Hepatic stellate cell (primary cell): ENCODE measurements around the gene LRRC36.

ENCODE experiments used
- DNase-seq: peaks from one replicate; pipeline ENCODE4 v3.0.0; 2011; ENCODE audit warnings: low spot score

The LRRC36 gene

DNA sequence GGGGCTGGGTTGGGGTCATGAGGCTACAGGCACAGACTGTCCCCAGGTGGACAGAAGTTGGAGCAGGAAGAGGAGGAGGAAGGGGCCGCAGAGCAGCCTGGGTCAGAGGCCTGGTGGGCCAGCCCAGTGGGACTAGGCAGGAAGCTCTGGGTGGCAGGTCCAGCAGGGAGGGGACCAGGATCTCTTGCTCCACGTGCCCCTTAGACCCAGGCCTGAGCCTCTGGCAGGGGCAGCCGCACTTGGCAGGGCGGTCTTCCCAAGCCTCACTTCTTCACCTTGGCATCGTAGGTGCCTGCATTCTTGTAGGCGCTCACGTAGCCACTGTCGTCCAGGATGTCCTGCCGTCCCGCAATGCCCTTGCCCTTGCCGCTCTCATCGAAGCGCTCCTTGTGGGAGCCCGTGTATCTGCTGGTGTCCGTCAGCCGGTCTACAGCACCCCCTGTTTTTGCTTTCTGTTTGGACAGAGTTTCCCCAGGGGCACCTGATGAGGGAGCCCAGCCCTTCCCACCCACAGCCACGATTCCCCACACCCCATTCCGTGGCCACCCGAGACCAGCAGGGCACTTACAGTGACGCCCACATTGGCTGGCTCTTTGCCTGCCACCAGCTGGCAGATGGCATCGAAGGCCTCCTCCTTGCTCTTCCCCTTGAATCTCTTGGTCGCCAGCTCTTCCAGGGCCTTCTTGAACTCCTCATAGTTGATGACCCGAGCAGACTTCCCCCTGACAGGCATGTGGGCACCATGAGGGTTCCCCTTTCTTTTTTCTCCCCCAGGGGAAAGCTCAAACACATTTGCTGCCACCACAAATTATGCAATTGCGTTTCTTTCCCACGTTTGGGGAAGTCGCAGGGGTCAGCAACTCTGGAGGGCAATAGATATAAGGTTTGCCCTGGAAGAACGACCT is 63.5 kb downstream of the LRRC36 start:
- no peak for DNase-seq

DNA sequence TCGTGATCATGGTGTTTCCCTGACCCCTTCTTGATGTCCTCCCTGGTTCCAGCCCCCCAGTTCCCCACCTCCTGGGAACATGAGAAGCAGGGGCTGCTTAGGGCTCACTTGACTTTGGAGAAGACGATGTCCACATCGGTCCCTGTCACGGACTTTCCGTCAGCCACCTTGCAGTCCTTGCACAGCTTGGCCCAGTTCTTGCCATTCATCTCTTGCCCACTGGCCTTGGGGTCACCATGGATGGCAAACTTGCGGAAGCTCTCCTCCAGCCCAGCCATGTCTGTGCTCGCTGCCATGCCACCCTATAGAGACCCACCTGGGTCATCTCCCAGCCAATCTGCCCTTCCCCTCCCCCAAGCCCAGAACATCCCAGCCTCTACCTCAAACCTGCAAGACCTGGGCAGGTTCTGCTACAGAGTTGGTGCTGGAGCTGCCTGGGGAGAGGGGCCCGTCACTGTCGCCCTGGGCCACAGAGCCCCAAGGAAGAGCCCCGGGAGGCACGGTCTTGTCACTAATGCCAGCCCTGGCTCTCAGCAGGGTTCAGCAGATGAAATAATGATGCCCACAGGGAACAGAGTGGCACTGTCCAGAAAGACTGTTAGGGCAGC is 64.3 kb downstream of the LRRC36 start:
- DNase-seq = no peak

DNA sequence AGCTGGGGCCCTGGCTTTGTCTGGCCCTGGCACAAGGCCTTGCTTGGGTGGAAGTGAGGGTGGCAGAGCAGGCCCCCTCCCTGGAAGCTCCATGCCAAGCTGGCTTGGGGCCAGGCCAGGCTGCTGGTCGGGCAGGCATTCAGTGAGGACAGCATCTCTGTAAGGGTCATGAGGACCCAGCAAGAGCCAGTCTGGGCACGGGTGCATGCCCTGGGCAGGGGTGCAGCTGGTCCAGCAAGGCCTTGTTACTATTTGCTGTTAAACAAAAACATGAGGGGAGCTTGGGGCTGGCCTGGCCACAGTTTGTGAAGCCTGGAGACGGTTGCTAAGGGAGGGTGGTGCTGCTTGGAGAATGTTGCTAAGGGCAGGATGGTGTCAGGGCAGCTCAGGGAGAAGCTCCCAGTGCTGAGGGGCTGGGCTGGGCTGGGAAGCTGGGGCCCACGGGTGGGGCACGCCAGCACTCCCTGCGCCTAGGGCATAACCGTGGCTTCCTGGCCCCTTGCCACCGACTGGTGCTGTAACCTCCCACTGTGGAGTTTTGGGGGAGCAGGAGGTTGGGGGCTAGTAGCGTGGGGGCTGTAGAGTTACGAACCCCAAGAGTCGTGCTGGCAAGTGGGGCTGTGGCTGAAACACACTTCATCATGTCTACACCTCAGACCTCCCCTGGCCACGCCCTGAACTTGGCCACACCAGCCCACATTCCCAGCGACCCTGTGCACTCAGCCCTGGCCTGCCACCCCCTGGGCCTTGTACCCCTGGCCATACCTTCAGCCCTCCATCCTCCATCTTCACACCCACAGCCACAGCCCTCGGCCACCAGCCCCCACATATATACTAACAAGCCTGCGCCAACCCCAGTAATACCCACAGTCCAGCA is 65.0 kb downstream of the LRRC36 start:
- DNase-seq = no peak

DNA sequence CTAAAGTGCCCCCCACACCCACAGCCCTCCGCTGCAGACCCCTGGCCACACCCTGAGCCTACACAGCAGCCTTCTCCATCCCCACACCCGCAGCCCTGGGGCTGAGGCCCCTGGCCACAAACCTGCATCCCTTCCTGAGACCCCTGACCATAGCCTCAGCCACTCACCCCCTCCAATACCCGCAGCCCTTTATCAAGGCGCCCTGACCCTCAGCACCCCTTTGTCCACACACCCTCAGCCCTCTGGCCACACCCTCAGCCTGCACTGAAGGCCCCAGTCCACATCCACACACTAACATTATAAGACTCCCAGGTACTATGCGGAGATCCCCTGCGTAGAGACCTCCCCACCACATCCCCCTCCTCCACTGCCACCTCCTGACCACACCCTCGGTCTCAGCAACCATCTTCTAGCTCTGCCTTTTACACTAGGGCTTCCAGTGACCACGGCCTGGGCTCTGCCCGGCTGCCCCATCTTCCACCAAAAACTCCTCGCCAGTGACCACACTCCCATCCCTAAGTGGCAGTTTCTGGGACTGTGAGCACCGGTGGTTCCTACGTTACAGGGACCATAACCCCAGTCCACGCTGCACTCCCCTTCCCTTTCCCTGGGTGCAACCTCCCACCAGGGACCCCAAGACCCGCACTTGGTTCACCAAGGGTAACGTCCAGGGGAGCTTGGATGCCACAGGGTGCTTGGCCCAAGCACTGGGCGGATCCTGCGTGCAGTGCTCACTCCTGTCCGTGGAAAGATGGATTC is 65.9 kb downstream of the LRRC36 start:
- DNase-seq = no peak

DNA sequence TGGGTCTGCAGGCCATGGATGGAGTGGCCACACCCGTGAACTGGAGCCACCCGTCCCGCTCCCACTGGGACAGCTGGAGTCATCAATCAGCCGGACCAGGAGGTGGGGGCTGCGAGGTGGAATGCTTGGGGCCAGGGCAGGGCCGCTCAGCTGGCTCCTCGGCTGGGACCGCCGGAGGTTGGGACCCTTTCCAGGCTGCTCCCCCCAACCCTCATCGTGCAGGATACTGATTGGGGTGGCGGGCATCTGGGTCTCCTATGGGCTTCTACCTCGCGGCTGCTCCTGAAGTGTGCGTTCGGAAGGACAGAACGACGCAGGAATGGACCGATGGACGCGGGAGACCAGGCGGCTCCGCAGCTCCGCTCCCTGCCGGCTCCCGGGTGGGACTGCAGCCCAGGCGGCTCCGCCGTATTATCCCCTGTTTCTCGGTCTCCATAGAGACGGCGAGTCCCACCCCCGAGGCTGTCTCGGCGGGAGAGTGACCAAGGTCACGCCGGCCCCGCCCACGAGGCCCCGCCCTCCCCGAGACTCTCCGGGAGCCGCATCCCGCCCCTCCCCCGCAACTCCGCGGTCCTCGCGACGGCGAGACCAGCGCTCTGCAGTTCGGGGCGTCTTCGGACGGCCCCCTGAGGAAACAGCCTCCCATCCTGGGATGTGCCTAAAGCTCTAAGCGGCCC is 66.6 kb downstream of the LRRC36 start, which contains the start of gene TPPP3:
Gene TPPP3 (minus strand): TSS at position 388 of the 677 bp plus-strand sequence. CDS start 2,387 bp downstream, outside the sequence.
- DNase-seq = peak; percentile 96

DNA sequence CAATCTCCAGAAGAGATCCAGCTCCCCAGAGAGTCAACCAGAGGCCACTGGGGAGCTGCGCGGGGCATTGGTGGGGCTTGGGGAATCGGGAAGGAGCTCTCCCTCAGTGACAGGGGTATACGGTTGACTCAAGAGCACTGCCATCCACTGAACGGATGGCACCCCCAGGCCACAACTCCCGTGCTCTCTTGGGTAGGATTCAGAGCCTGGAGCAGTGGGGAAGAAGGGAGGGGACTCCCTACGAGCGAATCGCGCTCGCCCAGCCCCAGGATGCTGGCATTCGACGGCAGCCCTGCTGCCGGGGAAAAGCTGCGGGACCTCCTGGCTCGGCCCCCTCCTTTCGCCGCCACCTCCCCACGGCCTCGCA is 67.2 kb downstream of the LRRC36 start:
- DNase-seq = no peak

DNA sequence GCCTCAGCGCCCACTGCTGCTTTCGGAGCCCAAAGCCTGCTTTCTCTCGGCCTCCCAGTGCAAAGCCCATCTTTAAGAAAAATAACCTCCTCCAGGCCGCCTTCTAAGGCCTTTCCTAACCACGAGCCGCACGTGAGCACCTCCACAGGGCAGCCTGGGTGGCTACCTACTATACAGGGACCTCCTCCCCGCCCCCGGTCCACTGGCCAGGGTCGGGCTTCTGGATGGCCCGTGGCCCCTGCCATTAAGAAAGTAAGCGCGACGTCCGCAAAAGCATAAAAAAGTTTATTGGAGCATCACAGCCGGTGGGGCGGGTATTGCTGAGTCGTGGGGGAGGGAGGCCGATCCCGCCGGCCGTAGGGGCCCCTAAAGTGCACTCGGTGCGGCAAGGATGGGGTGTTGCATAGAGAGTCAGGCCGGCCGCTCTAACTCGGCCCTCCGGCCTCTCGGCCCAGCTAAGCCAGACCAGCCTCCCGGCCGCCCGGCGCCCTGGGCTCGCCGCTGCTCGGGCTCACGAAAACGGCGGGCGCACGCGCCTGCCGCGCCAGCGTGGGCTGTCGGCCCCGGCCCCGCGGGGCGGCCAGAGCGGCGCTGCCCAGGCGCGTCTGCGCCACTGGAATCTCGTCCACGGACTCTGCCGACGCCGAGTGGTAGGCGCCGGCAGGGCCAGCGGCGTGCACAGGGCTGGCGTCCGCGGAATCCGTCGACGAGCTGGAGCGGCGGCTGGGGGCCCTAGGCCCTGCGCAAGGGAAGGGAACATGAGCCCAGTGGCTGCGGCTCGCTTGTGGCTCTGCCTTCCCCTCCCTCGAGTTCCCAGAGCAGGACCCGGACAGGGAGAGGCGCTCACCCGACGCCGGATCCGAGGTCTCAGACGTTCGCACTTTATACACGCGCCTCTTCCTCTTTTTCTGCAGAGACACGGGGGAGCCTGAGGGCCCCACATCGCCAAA is 67.8 kb downstream of the LRRC36 start:
- DNase-seq = no peak

DNA sequence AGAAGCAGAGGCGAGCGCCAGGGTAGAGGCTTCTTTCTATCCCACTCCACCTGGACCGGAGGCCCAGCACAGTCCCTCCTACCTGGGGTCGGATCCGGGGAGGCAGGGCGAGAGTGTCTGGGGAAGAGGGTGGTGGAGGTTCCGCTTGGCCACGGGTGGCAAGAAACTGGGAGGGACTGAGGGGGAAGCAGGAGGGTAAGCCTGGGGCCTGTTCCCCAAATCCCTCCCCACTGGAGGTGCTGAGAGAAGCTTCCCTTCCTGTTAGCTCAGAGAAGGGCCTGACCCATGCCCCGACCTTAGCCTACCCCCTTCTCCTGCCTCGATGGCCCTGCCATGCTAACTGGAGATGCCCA is 68.5 kb downstream of the LRRC36 start:
- DNase-seq = no peak

DNA sequence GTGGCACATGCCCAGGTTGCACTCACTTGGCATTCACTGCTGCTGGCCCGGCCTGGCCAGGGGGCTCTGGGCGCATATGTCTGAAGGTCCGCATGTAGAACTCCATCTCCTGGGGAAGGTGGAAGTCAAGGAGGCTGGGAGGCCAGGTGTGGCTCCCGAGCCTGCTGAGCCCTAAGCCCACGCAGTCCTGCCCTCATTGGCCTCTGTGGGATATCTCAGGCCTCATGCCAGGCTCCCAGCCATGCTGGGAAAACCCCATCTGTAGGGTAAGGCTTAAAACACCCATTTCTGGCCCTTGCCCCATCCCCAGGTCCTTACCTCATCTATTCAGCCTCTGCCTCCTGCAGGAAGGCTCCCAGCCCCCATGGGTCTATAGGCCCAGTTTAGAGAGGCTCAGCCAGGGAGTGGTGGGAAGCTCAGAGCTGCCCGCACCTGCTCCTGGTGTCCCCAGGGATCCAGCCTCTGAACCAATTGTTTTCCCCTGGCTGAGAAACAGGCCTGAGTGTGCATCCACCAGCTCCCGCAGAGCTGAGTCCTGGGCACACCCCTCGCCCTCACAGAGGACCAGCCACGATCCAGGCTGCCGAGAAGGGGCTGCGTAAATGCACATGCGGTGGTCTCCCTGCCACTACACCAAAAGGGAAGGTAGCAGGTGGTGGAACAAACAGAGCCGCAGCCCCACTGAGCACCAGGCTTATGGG is 69.0 kb downstream of the LRRC36 start:
- DNase-seq = no peak

DNA sequence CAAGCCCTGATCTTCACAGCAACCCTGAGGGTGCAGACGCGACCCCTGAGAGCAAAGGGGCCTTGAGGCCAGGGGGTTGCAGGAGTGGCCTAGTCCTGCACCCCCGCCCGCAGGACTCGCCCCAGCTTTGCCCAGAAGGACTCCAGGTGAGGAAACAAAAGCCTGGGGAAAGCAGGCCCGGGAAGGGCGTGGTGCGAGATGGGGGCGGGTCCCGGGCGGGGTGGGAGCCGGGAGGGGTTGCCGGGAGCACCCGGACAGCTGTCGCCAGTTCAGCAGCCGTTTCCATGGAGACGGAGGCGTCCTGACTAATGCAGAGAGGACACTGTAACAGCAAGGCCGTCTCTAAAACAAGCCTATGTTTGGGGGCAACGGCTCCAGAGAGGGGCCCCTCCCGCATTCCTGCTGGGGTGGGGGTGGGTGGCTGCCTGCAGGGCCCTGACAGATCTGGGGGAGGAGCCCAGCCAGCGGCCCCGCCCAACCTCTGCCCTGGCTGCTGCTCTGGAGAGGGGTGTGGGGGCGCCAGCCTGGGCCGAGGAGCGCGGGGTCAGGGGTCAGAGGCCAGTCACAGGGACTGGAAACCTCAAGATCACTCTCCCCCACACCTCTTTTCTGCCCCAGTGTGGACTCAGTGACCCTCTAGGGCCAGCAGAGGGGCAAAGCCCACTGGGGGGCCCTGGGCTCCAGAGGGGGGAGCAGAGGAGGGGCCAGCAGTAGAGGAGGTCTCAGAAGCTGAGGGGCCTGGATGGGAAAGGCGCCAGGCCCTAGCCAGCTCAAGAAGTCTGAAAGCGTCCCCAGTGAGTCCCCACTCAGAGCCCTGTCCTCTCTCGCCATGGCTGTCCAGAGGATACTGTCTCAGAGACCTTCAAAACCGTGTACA is 69.8 kb downstream of the LRRC36 start:
- peak; percentile 97 for DNase-seq

DNA sequence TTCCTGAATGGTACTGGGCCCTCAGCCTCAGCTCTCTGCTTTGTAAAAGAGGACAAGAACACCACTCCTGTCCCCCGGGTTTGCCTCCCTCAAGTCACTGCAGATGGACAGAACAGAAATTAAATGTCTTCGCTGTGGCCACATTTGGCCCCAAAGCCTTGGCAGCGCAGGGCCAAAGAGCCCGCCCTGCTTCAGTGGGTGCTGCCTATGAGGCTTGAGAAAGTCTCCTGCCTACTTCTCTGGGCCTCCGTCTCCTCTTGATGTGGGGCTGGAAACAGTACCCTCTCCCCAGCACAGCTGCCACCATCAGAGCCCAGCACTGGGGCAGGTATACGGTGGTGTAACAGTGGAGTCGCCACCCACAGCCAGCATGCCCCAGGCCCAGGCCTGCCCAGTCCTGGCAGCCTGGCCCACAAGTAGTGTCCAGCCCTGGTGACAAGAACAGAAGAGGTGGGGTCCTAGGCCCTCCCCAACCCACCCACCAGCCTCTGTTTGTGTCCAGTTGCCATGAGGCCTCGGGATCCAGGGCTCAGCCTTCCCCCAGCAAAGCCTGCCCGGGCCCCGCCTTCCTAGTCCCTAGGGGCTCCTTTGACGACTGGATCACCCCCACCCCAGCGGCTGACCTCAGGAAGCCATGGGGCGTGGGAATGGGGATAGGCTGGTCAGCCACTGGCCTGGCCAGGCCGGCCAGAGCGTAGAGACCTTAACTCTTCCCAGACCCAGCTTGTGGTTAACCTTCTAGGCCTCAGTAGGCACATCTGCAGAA is 70.6 kb downstream of the LRRC36 start:
- DNase-seq = peak; percentile 48

DNA sequence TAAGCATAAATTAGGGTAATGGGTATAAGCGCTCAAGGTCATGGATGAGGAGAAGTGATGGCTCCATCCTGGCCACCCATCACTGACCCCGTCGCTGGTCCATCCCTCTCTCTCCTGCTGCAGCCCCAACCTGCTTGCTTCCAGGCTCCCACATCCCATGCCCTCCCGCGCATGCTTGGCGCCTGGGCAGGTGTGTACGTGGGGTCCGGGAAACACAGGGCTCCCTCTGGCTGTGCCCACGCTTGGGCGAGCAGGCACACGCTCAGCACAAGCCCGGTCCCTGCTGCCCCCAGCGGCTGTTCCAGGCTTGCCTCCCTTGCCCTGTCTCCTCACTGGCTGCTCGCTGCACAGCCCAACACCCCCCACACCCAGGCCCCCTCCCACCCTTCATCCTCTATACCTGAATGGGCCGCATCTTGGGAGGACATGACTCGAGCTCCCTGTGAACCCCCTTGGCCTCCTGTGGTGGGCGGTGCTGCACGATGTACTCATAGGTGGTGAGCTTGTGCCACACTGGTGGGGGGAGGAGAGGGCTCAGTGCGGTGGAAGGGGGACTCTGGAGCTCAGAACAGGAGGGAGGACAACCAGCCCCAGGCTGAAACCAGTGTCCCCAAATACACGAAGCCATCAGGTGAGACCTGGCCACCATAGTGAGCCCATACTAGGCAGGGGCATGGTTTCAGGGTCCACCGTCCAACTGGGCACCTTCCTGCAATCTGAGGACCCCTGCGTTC is 71.4 kb downstream of the LRRC36 start:
- DNase-seq = peak; percentile 54

DNA sequence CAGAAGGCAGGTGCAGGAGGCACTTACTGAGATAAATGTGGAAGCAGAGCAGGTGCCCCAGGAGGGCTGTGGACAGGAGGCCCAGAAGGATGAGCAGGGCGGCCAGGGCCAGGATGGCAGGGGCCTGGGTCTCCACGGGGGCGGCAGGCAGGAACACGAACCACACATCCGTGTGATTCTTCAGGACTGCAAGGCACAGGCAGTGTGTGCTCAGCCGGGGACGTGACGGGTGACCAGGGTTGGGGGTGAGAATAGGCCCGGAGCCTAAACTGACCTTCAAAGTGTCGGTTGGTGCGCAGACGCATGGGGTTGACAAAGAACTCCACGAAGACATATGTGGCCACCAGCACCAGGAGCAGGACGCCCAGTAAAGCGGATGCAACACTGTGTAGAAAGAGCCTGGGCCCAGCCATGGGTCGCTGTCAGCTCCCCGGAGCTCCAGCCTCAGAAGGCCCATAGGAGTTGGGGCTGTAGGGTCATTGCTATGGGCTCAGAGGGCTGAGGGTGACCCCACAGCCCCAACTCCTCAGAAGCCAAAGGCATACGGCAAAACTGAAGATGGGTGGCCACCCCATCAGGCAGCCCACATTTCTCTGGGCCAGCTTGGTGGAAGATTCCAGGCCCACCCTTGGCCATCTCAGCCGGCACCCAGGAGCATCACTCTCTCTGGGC is 72.1 kb downstream of the LRRC36 start:
- no peak for DNase-seq

DNA sequence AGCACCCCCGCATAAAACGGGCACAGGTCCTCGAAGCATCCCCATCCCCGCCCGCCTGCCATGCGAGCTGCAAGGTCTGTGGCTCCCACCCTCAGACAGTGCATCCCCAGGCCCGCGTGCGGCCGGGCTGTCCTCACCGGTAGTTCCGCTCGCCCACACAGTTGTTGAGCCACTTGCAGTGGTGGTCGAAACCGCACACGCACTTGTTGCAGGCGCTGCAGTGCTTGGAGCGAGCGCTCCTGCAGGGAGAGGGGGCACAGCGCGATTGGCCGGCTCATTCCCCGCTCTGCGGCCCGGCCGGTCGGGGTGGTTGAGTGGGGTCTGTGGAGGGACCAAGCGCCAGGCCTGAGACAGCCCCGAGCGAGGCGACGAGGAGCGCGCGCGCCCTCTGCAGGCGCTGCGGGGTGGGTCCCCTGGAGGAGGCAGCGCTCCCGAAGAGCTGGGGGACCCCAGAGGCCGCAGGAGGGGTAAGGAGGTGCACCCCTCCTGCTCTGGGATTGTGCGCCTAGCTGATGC is 72.7 kb downstream of the LRRC36 start:
- DNase-seq = peak; percentile 74

DNA sequence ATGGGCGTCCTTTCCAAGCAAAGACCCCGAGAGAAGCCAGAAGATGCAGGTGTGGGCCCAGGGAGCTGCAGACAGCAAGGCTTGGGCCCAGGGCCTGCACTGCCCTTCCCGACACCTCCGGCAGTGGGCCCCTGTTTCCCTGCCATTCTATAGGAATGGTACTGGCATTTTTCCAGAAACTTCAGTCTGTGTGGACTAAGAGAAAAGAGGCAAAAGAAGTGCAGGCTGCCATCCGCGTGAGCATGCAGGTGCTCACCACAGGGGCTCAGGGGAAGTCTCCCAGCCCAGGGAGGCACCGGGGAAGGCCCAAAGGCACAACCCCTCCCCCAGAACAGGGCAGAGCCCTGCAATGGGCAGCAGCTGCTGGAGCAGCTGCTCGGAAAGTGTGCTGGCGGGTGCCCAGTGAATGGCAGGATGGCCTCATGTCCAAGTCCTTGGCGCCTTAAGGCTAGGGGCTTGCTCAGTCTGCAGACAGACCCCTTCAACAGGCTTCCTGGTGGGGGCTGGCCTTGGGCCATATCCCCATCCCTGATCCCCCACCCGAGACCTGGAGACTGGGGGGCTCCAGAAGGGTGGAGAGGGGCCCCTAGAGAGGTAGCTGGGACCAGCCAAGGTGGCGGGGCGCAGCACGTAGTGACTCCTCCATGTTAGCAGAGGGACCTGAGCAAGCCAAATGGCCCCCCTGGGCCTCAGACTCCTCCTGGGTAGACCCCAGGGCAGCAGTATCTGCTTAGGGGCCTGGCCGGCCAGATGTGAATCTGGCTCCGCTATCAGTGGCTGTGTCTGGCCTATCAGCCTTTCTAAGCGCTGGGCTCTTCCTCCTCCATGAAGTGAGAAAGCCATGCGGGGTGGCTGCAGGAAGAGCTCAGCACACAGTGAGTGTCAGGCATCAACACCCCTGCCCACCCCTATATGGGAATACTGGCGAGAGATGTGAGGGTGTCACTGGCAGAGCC is 73.4 kb downstream of the LRRC36 start:
- no peak for DNase-seq
